LoVo (cell line): ENCODE measurements around the gene RPS6KA2.

Experiments
- DNase-seq: peaks from one replicate; pipeline ENCODE4 v3.0.0-alpha.2; 2016; ENCODE audit warnings: low spot score

The RPS6KA2 gene

DNA sequence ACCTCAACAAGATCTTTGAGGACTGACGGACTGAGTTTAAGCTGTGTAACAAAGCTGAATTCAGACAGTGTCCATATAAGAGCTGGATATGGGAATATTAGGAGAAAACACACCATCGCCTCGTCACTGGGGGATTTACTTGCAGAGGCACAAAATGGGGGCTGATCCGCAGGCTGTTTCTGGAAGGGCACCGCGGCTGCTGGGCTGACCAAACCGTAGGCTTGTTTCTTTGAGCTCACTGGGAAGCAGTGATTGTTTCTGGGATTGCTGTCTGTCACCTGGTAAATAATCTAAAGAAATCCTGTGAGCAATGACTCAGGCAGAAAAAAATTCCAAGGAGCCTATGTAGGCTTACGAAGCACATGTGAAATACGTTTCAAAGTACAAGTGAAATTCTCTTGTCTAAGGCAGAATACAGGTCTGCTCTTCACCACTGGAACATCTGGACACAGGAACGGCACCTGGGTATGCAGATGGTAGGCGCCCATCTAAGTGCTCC is 180.4 kb downstream of the RPS6KA2 start:
- DNase-seq: no peak

DNA sequence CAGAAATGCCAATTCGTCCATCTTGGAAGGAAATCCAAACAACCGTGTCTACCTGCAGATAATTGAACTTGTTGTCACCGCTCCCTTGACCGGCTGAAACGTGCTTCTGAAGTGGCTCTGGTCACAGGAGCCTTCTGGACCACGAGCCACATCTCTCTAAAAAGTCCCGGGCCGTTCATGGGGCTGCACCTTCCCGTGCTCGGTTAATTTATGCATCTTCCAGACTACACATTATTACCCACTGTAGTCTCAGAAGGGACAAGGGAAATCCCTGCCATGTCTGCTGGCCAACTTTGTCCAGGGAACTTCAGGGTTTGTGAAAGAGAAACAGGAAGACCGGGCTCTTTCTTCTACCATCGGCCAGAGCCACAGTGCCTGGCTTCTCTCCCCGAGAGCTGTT is 180.9 kb downstream of the RPS6KA2 start:
- no peak for DNase-seq

DNA sequence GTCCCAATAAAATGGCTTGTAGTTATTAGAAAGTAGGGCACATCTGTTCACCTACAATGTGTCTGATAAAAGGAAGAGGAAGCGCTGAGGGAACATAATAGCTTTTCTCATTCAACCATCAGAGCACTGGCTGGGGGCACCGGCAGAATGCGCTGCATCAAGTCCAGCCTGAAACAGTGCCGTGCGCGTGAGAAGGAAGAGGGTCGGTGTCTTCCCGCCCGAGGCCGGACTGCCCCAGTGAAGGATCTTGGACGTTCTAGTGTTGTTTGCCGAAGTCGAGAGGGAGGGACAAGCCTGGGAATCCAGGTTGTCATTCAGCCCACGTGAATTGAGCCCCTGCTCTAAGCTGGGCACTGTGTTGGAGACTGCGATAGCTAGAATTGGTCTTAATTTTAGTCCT is 182.6 kb downstream of the RPS6KA2 start:
- DNase-seq: no peak

DNA sequence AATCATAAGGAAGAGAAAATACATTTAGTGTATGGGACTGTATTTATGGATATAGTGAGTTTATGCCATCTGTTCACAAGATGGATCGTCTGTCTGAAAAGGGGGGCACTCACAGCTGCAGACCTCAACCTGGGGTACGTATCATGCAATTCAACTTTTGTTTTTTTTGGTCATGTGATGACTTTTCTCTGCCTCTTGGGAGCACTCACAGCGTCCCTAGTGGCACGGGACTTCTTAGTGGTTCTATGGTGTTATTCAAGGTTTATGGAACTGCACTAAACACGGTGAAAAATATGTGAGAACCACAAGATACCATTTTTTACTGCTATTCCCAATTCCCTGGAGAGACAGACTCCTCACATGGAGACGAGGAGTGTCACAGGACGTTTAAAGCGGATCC is 183.9 kb downstream of the RPS6KA2 start:
- no peak for DNase-seq

DNA sequence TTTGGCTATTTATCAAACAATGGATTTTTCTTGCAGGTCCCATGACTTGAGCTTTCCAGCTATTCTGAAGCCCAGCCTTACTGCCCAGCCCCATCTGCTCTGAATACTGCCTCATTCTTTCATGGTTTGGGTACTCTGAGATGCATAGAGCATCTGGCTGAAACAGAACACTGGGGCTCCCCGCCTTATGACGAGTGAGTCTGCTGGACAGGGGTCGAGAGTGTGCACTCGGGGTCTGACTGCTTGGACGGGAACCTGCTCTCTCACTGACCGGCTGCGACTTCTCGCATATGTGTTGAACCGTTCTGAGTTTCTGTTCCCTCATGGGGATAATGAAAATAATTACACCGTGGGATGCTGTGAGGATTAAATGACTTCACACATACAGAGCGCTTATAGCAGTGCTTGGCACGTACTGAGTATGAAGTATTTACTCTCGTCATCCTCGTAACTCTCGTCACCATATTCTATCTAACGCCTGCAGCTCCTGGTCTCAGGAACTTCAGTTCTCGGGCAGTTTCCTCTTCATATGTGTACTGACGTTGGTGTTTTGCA is 184.8 kb downstream of the RPS6KA2 start:
- no peak for DNase-seq

DNA sequence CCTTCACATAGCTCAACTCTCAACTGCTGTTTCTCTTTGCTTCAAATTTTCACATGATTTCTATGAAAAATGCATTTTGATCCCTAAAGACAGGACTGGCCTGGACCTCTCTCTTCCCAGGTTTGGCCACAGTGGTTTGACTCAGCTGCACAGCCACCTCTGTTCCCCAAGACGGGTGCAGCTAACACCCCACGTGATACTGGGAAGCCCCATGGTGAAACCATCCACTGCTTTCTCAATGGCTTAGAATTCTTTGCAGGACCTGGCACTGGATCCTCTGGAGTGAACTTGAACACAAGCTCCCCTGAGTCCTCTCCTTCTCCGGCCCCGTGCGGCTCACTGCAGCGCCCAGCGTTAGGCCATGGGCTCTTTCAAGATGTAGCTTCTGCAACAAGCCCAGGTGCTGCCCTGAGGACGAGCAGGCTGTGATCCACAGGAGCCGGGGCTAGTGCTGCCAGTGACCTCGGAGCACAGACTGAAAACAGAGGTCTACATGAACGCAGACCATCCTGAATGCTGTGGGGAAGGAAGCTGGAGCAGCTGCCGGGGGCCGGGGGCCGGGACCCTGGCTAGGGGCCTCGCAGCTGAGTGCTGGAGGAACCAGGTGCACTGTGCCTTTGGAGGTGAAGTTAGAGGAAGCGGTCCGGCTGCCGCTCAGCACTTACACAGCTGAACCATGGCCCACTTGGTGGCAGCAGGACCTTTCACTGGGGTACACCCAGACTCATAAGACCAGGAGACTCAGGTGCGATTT is 185.5 kb downstream of the RPS6KA2 start:
- DNase-seq: no peak

DNA sequence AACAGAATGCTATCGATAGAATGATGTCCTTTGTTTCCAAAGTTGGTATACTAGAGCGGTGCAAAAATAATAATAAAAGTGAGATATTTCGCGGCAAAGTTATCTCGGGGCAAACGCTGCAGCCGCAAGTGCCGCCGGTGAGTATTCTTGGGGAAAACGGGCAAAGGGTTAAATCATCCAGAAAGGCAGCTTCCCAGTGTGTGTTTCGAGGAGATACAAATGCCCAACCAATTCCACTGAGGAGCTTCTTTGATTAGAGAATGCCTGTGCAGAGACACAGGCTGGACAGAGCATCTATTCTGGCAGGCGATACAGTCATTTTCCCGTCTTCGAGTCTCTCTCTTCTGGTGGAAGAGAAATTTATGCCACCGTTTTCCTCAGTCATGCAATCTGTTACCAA is 186.3 kb downstream of the RPS6KA2 start:
- DNase-seq: no peak

DNA sequence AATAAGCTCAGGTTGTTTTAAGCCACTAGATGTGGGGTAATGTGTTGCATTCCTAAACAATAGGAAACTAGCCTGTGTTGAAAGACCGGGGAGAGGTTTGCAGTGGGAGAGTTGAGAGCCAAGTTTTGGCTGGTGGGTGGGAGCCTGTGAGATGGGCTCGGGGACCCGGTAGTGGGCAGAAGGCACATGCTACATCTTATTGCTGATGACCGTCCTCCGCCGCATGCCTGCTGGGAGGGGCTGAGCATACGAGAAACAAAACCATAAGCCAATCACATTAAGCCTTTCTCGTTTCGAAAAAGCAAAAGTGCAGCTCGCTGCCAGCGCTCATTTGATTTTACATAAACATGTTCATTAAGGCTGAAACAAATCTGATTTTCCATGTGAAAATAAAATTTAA is 186.9 kb downstream of the RPS6KA2 start:
- no peak for DNase-seq

DNA sequence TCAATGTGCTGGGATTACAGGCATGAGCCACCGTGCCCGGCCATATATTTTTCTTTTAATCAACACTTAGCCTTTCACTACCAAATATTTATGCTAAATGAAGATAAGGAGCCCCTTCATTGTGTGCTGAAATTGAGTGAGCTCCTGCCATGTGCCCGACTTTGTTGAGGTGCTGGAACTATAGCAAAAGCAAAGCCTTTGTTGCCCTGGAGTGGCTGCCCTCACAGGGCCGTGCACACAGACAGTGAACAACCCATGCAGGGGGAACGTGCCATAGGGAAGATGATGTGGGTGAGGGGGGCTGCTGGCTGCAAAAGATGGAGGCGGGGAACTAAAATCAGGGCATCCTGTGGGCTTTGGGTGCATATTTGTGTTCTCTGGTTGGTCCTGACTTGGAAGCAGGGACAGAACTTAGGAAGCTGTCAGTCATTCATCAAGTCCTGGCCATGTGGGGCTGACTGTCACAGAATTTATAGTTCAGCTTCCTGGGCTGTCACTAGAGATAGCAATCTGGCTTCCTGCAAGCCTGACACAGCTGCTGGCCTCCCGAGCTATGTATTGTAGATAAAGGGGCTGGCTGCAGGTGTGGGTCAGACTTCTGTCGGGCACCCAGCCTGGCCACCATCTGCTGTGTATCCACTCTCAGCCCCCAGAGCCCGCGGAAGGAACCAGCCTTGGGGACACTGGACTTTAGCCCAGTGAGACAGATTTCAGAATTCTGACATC is 187.5 kb downstream of the RPS6KA2 start:
- no peak for DNase-seq

DNA sequence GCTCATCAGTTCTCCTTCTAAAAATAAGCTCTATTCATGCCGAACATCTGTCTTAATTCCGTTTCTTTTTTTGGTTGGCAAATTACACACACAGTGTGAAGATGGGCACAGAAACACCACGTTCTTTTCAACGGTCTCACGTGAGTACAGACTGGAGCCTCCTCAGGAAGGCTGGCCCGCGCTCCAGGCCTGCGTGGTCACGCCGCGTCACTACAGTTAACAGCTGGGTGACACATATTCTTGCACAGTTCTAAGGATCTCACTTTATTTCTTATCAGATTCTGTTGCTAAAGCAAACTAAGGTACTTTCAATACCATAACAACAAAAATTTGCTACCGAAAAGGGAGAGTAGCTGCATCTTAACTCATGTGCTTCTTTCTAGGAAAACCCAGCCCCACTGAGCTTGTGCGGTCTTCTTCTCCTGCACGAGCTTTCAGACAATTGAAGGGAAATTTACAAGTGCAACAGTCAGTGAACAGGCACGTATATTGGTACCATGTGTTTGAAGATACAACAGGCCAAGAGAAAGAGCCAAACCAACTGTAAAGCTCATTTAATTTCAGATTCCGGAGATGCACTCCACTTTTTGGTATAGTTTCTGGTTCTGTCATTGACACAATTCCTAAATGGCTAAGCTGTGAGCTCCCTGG is 188.7 kb downstream of the RPS6KA2 start:
- DNase-seq: no peak

DNA sequence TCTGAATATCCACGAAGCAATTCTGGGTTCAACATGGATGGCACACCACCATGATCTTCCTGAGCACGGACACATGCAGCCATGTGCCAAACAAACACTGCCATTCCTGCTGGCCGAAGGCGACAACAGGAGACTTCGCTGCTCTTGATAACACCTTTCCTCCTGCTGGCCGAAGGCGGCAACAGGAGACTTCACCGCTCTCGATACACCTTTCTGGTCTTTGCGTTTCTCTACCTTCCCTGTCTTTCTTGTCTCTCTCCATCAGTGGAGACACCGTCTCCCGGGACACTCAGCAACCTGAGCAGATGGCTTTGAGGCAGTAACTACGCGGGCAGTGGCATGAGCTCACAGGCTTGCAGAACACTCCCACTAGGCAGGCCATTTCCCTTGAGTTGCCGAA is 189.4 kb downstream of the RPS6KA2 start:
- DNase-seq: no peak

DNA sequence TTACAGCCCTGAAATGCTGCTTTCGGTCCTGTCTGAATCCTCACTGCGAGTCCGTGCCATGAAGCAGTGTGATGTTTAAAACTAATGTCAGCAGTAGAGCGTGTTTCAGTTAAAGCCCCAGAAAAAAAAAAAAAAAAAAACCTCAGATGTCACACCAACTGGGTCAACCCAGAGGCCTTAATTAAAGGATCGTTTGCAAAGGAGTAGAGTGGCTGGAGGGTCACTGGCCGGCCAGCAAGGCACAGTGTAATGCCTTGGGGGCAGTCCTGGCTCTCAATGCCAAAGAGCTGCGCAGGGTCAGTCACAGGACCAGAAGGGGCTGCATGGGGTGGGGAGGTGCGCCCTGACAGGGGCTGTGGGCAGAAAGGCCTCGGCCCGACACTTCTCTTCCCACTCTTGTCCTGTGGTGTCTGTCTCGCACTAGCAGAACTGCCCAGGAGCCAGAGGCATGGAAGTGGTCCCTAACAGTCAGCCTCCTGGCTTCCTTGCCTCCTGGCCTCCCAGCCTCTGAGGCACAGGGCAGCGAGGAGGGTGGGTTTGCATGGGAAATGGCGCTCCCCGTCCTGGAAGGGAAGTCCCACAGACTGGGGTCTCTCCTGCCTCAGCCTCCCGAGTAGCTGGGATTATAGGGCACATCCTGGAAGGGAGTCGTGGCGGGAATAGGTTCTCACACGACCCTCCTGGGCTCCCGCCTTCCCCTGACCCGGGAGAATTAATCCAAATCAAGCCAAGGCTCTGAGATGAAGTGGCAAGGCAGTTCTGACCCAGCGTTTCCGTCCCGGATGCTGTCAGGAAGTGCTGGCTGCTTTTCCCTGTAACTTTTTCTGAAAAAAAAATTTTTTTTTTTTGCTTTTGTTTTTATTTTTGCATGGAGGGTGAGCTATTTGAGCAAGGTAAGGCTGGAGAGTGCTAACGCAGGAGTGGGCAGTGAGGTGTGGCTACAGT is 190.6 kb downstream of the RPS6KA2 start:
- DNase-seq: no peak

DNA sequence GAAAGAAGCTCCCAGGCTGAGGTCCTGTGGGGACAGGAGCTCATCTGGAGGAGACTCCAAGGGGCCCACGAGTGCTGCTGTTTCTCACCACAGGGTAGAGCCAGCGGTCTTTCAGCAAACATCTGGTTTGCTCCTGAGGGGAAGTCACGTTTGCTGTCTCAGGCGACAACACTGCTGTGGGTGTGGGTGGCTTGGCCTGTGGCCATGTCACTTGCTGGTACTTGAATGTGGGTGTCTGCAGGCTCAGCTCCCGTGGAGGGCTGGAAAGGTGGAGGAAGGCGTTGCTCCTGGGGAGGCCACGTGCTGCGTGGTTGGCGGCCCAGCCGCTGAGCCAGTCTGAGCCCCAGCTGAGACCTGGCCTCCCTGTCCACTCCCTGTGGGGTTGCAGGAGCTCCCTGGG is 191.5 kb downstream of the RPS6KA2 start:
- no peak for DNase-seq

DNA sequence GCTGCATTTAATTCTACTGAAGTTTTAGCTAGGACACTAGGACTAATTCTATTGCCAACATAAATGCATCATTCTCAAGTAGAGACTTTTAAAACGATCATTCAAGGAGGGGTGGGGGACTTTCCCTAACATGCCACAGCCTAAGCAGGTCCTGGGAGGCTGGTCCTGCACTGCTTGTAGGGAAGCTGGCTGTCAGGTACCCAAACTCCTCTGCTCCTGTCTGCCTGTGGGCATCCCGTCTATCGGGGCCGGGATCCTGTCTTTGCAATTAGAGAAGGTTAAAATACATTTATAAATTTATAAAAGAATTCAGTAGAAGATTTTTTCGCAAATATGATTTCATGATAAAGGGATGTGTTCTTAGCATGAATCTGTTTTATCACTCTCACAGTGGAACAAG is 192.7 kb downstream of the RPS6KA2 start:
- DNase-seq: no peak

DNA sequence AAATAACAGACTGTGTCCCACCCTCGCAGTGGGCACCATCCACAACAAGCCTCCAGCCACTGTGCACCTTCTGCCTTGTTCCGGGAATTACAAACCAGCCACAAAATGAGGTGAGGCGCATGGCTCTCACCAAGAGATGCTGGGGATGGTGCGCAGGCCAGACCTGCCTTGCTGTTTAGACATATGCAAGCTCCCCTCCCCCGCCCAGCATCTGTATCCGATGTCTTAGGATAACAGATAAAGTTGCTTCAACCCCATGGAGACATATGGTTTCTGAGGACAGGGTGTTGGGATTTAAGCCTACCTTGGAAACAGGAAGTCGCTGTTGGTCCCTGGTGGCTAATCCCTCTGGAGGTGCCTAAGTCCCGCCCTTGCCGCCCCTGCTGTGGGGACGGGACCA is 194.0 kb downstream of the RPS6KA2 start:
- DNase-seq: no peak

DNA sequence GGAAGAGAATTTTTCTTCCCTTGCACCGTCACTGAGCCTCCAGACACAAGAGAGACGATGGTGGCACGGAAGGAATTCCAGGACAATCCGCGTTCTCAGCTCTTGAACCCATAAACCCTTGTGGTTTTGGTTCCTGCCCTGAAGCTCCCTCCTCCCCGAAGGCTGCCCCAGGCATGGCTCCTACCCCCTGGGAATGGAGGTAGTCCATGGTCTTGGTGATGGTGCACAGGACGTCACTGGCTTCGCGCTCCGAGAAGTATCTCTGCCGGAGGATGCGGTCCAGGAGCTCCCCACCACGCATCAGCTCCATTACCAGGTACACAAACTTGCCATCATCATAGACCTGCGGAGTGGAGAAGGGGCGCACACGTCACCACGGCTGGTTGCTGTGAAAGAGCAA is 196.8 kb downstream of the RPS6KA2 start:
- no peak for DNase-seq

DNA sequence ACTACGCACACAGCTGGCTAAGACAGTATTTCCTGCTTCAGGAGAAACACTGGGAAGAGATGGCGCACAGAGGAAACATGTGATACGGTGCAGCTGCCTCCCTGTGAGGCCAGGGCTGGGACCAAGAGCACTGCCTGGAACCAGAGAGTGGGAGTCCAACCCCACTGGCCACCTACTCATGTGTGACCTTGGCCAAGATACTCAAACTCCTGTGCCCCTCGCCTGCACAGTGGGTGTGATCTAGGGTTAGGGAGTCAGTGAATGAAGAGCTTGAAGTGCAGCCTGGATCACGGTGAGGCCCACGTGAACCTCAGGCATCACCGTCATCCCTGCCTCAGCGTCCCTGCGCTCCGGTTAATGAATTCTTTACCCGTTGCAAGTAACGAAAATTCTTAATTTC is 202.6 kb downstream of the RPS6KA2 start:
- DNase-seq: no peak

DNA sequence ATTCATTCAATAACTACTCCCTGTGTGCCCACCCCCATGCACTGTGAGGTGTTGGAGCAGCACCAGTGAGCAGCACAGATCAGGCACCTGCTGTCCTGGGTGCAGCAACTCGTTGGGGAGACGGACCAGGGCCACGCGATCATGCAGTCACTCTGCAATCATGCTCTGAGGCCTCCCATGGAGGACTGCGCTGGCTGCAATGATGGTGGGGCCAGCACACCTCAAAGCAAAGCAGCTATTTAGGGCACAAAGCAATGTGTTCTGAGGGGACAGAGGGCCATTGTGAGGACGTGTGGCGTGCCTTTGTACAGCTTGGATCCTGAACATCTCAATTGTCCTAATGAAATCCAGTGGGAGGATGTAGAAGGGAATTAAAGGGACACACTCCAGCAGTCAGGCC is 203.3 kb downstream of the RPS6KA2 start:
- no peak for DNase-seq

DNA sequence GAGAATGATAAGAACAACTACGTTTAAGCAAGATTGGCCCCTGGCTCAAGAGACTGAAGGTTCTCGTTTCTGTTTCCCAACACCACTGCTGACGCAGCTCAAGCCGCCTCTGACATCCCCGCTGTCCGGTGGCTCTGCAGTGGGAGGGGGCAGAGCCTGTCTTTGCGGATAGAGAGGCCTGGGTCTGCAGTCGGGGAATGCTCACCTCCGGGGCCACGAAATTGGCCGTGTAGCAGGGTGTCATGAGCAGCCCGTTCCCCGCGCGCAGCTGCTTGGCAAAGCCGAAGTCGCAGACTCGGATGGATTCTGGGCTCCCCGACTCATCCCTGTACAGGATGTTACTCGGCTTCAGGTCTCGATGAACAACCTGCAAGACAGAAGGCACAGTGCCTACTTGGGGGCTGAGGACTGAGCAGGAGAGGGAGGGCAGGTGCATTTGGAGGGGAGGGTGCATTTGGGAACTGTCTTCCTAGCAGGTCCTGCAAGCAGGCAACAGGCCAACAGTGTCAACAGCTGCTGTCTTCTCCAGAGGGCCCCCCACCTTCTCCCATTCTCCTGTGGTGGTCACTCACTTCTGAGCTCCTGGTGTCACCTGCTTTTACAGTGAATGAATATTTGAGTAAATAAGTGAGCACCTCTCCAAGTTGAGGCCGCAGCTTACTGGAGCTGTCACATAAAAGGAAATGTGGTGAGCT is 203.9 kb downstream of the RPS6KA2 start:
- no peak for DNase-seq

DNA sequence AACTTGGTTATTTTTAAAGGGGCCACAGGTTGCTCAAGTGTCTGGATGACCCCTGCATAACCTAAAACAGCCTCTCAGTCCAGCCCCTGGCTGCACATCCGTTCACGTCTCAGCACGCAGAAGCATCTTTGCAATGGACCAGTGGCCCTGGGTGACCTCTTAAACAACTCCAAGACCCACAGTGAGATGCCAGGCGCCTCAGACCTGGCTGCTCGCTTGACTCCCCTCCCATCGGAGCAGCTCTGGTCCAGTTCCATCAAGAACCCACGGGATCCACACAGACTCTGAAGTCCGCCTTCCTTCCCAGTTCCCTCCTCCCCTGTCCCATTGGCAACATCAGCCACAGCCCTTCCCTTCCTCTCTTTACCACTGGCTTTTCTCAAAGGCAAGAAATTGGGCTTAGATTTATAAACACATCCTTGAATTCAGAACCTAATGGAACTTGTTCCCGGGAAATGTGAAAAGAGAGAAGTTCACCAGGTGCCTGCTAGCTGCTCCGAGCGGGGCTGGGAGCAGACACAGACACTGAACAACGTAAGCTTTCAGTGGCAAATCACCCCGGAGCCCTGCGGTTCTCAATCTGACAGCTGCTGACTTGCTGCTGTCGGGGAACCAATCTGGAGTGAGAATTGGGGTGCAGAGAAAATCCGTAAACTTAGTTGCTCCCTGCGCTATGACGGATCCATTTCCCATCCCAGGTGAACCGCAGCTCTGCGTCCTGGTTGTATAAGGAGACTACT is 204.7 kb downstream of the RPS6KA2 start:
- no peak for DNase-seq
